Transverse colon (tissue), 4 donors: ENCODE measurements around the gene NKIRAS2. TPM values are rescaled to one million over a fixed set of nuclear protein-coding genes. Genes with fewer than 3 reads are reported as not detected.

Source experiments
- total RNA-seq, 4 donors: library from RNA; depleted of rRNA; stranded (reverse); fragments of >200 nt; gene quantifications; one replicate each; pipeline ENCODE4 v1.1.0, GENCODE V29; 2016

NKIRAS2 gene
- total RNA-seq, 4 donors from 2014 or later = 20.5 to 52.7 (median 35.0) TPM

Other genes with a start within 250 kb of the NKIRAS2 start
- gene JUP, start 233.4 kb upstream of the NKIRAS2 start, total RNA-seq = 100 to 1,000 TPM; 396 to 595 (median 513) TPM
- 10 to 100 TPM; 18.7 to 39.6 (median 22.5) TPM for gene P3H4, start 208.1 kb upstream of the NKIRAS2 start, total RNA-seq
- 10 to 100 TPM in 3 of 4 donors, 1 to 10 TPM in 1; 7.1 to 61.1 (median 12.6) TPM for gene FKBP10, start 207.1 kb upstream of the NKIRAS2 start, total RNA-seq
- 10 to 100 TPM in 3 of 4 donors, 1 to 10 TPM in 1; 10.0 to 30.8 (median 24.6) TPM for gene NT5C3B, start 183.9 kb upstream of the NKIRAS2 start, total RNA-seq
- under 1 TPM in 1 of 4 donors, not detected in 3; 0.32 TPM for gene KLHL10, start 182.3 kb upstream of the NKIRAS2 start, total RNA-seq
- gene KLHL11, start 154.7 kb upstream of the NKIRAS2 start, total RNA-seq = 10 to 100 TPM in 3 of 4 donors, 1 to 10 TPM in 1; 5.4 to 19.5 (median 15.9) TPM
- gene ACLY, start 101.1 kb upstream of the NKIRAS2 start, total RNA-seq = 10 to 100 TPM; 39.2 to 69.2 (median 51.9) TPM
- gene ODAD4, start 89.5 kb upstream of the NKIRAS2 start, total RNA-seq = under 1 TPM in 2 of 4 donors, not detected in 2; 0.32 to 0.55 TPM
- 100 to 1,000 TPM in 1 of 4 donors, 10 to 100 TPM in 3; 32.6 to 133 (median 54.2) TPM for gene CNP, start 53.3 kb upstream of the NKIRAS2 start, total RNA-seq
- 10 to 100 TPM; 18.1 to 87.5 (median 64.5) TPM for gene DNAJC7, start 2.7 kb upstream of the NKIRAS2 start, total RNA-seq
- 1 to 10 TPM in 2 of 4 donors, under 1 TPM in 1, not detected in 1; 0.37 to 4.1 (median 3.7) TPM for gene C17orf113, start 30.5 kb downstream of the NKIRAS2 start, total RNA-seq
- gene ZNF385C, start 78.4 kb downstream of the NKIRAS2 start, total RNA-seq = under 1 TPM in 2 of 4 donors, not detected in 2; 0.27 to 0.48 TPM
- gene DHX58, start 92.6 kb downstream of the NKIRAS2 start, total RNA-seq = 10 to 100 TPM in 3 of 4 donors, 1 to 10 TPM in 1; 4.6 to 14.6 (median 12.8) TPM
- gene KAT2A, start 101.3 kb downstream of the NKIRAS2 start, total RNA-seq = 100 to 1,000 TPM in 1 of 4 donors, 10 to 100 TPM in 3; 16.9 to 154 (median 48.9) TPM
- gene HSPB9, start 102.7 kb downstream of the NKIRAS2 start, total RNA-seq = under 1 TPM in 1 of 4 donors, not detected in 3; 0.14 TPM
- 100 to 1,000 TPM in 2 of 4 donors, 10 to 100 TPM in 2; 40.8 to 172 (median 112) TPM for gene RAB5C, start 134.9 kb downstream of the NKIRAS2 start, total RNA-seq
- not detected for gene KCNH4, start 161.1 kb downstream of the NKIRAS2 start, total RNA-seq
- not detected for gene HCRT, start 165.4 kb downstream of the NKIRAS2 start, total RNA-seq
- gene GHDC, start 174.4 kb downstream of the NKIRAS2 start, total RNA-seq = 10 to 100 TPM; 10.8 to 34.6 (median 32.2) TPM